GM12892 (cell line): Measurements from ENCODE around the gene TP73.
"Not testable (repeated sequence)": the region's sequence is repeated elsewhere in the genome, so short reads cannot be mapped to it uniquely, and the experiment has no call there.

Experiments used
- DNase-seq: peaks from one replicate; pipeline ENCODE4 v3.0.0; 2011; ENCODE audit not compliant: insufficient read length
- FAIRE-seq: peaks from 2 replicates; lab custom pipeline; 2011; peaks lifted over from hg19 to GRCh38; lab: Jason Lieb, UNC
- POLR2A ChIP-seq: IDR thresholded peaks from 2 replicates; pipeline ENCODE4 v1.6.1; 2011; ENCODE audit warnings: low read depth, low read length, control low read depth
- POLR2AphosphoS5 ChIP-seq: IDR thresholded peaks from 2 replicates; pipeline ENCODE4 v1.6.1; 2011; ENCODE audit warnings: low read depth, low read length, control low read depth
- TAF1 ChIP-seq: IDR thresholded peaks from 2 replicates; pipeline ENCODE4 v1.6.1; 2011; ENCODE audit warnings: low read depth, mild to moderate bottlenecking, control low read depth, low read length, borderline replicate concordance

Gene TP73

DNA sequence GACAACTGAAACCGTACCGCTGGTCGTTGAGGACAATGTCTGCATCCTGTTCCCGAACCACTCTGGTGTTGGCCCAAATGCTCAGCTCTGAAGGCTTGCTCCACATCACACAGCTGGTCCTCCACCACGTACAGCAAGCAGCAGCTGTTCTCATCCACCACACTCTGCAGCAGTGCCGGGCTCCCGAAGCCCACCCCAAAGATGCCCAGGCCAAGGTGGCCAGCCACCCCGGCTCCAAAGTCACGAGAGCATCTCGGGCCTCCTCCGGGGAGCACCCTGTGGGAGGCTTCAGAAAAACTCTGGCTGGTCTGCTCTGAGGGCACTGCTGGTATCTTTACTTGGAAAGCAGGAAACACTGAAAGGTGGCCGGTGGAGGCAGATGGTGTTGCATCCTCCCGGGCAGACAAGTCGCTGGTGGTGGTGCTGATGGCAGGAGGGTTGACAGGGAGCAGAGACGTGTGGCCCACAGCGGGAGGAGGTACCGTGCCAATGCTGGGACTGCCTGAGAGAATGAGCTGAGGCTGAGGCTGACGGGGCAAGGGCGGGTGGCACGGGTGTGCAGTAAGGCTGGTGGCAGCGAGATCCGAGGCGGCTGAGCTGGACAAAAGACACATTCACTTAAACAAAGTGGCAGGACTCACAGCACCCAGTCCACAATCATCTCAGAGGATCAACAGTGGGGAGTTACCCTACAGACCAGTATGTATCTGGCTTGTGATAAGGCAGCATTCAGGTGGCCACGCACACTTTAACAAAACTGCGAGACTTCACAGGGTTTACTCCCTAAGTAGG is 93.5 kb downstream of the TP73 start:
- DNase-seq (no peak), FAIRE-seq (no peak)
- TF ChIP-seq POLR2A (no peak), POLR2AphosphoS5 (no peak), TAF1 (no peak)

DNA sequence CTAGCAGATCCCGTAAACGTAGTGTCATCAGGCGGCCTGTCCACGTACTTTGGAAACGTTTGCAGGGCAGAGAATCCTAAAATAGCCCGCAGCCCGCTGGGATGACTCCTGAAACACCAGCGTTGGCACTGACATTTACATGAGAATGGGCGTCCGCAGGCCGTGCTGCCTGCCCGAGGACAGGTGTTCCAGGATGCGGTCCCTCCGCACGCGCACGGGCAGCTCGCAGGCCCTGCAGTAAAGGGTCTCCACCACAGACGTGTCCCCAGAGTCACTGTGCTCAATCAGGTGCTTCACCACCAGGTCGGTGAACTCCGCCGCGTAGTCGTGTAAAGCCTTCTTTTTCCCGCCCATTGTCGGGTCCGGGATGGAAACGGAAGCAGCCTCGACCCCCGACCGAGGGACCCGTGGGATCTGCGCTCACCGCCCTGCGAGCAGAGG is 94.1 kb downstream of the TP73 start:
- TF ChIP-seq TAF1 (no peak), POLR2A (no peak), POLR2AphosphoS5 (no peak)
- DNase-seq = no peak
- no peak for FAIRE-seq

DNA sequence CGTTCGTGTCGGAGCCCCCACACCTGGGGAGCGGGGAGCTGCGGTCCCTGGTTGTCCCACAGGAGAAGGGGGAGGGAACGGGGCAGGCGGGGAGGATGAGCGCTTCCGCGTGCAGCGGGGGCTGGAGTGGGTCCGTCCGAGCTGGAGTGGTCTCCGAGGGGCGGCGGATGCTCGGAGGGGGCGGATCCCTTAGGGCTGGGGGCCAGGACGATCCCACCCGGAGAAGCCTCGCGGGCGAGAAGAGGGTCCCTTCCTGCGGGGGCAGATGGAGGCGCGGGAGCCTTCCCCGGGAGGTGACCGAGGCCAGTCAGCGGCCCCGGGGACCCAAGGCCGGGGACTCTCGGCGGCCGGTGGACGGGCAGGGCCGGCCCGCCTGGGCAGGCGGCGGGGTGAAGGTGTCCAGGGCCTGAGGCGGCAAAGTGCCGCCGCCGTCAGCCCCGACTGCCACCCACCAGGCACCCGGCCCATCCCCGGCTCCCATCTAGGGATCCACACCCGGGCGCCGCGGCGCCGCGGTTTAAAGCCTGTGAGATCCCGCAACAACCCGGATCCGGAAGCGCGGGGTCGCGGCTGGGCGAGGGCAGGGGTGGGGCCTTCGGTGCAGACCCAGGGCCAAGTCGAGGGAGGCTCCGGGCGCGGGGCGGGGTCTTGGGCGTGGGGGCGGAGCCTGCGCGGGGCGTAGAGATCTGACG is 94.7 kb downstream of the TP73 start:
- DNase-seq (peak; percentile 96), FAIRE-seq (peak; percentile 70)
- peak; percentile 46; the same call in 1 of the 2 replicates for TF ChIP-seq POLR2A
- no peak for TF ChIP-seq TAF1
- no peak for TF ChIP-seq POLR2AphosphoS5

DNA sequence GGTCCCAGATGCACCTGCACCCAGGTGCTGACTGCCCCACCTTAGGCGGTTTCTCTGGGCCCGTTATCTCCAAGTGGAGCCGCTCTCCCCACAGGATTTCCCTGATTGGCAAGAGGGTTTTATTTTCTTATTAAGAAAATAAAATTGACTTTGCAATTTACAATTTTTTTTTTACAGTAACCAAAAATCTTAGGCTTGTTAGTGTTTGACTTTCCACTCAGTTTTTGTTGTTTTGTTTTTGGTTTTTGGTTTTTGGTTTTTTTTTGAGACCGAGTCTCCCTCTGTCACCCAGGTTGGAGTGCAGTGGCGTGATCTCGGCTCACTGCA is 95.2 kb downstream of the TP73 start:
- TF ChIP-seq POLR2A = no peak
- TF ChIP-seq TAF1 = no peak
- TF ChIP-seq POLR2AphosphoS5 = no peak
- FAIRE-seq (no peak), DNase-seq (no peak)

DNA sequence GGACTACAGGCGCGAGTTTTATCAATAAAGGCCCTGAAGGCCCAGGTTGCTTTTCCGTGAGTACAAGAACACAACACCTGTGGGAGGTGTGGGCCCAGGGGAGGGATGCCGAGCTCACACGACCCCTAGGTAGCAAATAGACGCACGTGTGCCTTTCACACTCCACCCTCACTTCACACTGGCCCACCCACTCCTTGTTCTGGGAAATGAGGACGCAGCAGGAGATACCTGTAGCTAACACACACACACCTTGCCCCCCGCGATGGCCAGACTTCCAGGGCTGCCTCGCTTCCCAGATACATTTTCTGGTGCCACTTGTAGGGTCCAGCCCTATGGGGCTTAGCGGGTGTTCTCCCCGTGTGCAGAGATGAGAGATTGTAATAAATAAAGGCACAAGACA is 95.6 kb downstream of the TP73 start:
- FAIRE-seq = no peak
- no peak for TF ChIP-seq POLR2A
- no peak for TF ChIP-seq POLR2AphosphoS5
- no peak for DNase-seq

DNA sequence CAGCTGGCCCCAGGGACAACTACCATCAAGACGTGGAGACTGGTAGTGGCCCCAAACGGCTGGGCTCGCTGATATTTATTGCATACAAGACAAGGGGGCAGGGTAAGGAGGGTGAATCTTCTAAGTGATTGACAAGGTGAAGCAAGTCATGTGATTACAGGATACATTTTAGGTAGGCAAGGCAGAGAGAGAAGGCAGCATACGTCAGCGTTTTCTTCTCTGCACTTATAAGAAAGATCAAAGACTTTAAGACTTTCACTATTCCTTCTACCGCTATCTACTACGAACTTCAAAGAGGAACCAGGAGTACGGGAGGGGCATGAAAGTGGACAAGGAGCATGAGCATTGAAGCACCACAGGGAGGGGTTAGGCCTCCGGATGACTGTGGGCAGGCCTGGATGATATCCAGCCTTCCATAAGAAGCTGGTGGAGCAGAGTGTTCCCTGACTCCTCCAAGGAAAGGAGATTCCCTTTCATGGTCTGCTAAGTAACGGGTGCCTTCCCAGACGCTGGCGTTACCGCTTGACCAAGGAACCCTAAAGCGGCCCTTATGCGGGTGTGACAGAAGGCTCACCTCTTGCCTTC is 96.1 kb downstream of the TP73 start:
- FAIRE-seq, DNase-seq: not testable (repeated sequence)

DNA sequence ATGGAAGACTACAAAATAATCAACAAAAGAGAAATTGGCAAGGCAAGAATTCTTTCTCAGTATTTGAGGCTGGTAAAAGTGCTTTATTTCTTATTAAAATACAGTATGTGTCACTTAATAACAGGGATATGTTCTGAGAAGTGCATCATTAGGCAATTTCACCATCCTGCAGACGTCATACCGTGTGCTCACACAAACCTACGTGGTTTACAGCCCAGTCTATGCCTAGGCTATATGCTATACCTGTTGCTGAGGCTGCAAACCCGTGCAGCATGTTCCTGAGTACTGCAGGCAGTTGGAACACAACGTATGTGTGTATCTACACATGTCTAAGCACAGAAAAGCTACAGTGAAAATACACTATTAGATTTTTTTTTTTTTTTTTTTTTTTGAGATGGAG is 97.2 kb downstream of the TP73 start:
- TF ChIP-seq POLR2AphosphoS5 (no peak), TAF1 (no peak), POLR2A (no peak)
- FAIRE-seq = no peak
- no peak for DNase-seq

DNA sequence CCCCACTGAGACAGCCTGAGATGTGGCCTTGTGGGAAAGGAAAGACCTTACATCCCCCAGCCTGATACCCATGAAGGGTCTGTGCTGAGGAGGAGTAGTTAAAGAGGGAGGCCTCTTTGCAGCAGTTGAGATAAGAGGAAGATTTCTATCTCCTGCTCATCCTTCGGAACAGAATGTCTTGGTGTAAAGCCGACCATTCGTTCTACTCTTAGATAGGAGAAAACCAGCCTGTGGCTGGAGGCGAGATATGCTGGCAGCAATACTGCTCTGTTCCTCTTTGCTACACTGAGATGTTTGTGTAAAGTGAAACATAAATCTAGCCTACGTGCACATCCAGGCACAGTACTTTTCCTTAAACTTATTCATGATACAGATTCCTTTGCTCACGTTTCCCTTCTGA is 98.4 kb downstream of the TP73 start:
- TF ChIP-seq POLR2A = no peak
- TF ChIP-seq POLR2AphosphoS5 = no peak
- TF ChIP-seq TAF1 = no peak
- DNase-seq = no peak

DNA sequence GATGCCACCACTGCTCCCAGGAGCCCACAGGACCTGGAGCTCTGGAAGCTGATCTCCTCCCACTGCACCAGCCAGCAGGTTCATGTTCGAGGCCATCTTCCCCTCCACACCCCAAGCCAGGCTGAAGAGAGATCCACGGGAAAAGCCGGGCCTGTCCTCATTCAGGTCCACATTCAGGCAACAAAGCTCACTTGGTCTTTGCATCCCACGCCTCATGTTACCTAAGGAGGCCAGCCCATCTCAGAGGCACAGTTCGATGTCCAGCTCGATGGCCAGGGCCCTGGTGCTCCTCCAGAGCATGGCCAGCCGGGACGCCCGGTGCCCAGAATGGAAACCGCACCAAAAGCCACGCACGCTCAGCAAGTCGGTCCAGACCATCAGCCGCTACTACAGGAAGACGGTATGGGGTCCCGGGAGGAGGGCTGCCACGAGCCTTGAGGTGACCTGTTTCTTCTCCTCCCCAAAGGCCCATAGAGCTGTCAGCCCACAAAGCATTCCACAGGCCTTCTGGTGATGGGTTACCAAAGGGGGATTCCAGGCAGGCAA is 100.2 kb downstream of the TP73 start, which contains the start of gene CCDC27:
Gene CCDC27, plus strand, starts transcription at position 51 of the 546 bp plus-strand sequence. Its CDS starts 32 bp downstream, at position 83.
- TF ChIP-seq TAF1 (no peak), POLR2A (no peak), POLR2AphosphoS5 (no peak)

More for the DNA sequence above, 98.4 kb downstream of the TP73 start:
- FAIRE-seq = no peak

DNA sequence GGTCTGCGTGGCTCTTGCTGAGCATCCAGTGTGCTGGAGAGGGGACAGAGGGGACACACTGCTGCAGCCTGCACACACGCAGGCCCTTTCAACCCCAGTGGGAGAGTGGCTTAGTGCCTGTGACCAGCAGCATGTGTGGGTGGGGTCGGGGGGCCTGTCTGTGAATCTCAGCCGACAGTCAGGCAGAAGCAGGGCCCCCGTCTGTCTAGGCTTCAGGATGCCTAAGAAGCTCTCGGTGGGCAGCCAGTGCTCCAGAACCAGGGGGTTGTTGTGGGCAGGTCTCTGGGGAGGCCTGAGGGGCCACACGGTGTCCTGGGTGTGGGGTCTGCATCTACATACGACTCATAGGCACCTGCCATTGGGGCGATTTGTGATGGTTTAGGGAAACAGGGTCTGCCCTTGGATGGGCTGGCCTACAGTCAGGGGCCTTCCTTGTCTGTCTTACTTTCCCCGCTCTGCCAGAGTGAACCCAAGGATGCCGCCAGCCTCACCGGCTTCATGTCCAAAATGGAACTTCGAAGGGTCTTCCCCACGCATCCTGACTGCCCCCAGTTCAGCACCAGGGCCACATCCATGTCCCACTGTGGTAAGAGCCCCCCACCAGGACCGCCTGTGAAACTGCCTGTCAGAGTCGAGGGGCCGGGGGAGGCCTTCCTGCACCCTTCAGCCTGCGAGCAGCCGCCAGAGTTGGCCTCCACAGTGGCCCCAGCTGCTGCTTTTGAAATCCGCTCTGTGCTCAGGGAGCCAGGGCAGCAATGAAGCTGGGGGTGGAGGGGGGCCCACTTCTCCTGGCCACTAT is 101.5 kb downstream of the TP73 start:
- FAIRE-seq (no peak), DNase-seq (no peak)
- TF ChIP-seq TAF1 (no peak), POLR2A (no peak), POLR2AphosphoS5 (no peak)

More for the DNA sequence above, 100.2 kb downstream of the TP73 start, which contains the start of gene CCDC27:
- DNase-seq (no peak), FAIRE-seq (no peak)

DNA sequence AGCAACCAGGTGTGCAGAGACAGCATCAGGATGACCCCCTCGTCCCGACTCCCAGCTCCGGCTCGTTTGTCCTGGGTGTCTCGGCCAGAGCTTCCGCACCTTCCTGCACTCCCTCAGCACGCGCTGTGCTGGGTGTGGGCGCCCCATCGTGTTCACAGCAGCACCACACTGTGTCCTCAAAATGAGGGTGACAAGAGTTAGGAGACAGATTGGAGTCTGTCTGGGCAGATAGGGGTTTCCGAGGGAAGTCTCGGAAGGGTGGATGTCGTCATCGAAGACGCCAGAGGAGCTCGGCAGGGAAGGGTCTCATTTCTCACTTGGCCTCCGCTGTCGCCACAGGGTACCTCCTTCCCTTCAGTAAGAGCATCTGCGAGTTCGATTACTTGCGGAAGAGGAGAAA is 104.1 kb downstream of the TP73 start:
- TF ChIP-seq POLR2AphosphoS5 (no peak), TAF1 (no peak), POLR2A (no peak)
- DNase-seq = no peak
- no peak for FAIRE-seq
